GM12864 (cell line): Measurements from ENCODE around the gene CLSTN3.

Experiments used
- DNase-seq: peaks from one replicate; pipeline ENCODE4 v3.0.0-alpha.2; 2011; ENCODE audit warnings: low read depth
- H3K4me3 ChIP-seq: 2 replicates; pipeline ENCODE4 v1.5.1; 2011; ENCODE audit warnings: mild to moderate bottlenecking, low read depth, low read length, control low read depth
- TF ChIP-seq, protein P1 (sequence below): IDR thresholded peaks from 2 replicates; pipeline ENCODE4 v1.5.1; 2011; ENCODE audit warnings: low read depth, mild to moderate bottlenecking, moderate library complexity, low read length, control low read depth, inconsistent platforms; ENCODE audit errors: missing control alignments

The CLSTN3 gene

DNA sequence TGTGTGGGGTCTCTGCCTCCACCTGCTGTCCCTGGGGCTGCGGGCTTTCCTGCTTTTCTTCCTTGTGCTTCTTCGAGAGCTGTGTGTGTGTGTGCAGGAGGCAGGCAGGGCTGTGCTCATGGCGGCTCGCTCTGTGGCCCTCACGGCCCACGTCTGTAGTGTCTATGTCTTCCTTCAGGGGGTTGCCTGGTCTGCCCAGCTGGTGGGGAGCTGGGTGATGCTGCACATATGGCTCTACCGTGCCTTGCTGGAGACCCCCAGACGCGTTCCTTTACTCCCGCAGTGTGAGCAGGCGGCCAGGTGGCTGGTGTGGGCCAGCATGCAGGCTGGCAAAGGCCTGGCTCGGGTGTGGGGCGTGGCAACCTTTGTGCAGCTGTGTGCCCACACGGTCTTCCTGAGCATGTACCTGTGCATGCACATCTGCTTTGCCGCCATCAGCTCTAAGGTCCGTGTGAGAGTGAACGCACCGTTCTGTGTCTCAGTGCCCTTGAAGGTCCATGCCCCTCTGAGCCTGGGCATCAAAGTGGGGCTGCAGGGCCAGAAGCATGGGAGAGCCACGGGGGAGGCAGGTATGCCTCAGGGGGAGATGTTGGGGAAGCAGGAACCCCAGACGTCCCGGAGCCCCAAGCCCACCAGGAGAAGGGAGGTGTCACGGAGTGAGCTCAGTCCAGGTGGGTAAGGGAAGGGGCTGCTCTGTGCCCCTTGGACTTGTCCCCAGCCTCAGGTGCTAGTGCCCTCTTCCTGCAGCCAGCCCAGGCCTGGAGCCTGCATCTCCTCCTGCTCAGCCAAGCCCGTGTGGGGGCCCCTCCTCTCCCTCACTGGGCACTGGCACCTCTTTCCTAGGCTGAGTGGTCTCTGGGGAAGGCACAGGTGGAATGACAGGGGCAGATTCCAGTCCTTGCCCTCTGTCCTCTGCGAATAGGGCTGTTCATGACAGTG, 26.4 kb downstream of the CLSTN3 start:
- TF ChIP-seq, protein P1, sequence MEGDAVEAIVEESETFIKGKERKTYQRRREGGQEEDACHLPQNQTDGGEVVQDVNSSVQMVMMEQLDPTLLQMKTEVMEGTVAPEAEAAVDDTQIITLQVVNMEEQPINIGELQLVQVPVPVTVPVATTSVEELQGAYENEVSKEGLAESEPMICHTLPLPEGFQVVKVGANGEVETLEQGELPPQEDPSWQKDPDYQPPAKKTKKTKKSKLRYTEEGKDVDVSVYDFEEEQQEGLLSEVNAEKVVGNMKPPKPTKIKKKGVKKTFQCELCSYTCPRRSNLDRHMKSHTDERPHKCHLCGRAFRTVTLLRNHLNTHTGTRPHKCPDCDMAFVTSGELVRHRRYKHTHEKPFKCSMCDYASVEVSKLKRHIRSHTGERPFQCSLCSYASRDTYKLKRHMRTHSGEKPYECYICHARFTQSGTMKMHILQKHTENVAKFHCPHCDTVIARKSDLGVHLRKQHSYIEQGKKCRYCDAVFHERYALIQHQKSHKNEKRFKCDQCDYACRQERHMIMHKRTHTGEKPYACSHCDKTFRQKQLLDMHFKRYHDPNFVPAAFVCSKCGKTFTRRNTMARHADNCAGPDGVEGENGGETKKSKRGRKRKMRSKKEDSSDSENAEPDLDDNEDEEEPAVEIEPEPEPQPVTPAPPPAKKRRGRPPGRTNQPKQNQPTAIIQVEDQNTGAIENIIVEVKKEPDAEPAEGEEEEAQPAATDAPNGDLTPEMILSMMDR, result no peak
- no peak for DNase-seq

GRCh38 chr12:7157391-7157790, 27.2 kb downstream of the CLSTN3 start:
- no peak for DNase-seq
- TF ChIP-seq, protein P1, result no peak
- H3K4me3 ChIP-seq, result no peak overlapping the region

More for the DNA sequence above, 26.4 kb downstream of the CLSTN3 start:
- H3K4me3 ChIP-seq, result no peak overlapping the region

GRCh38 chr12:7158781-7159609, 28.8 kb downstream of the CLSTN3 start:
- TF ChIP-seq, protein P1, result no peak
- no peak overlapping the region for H3K4me3 ChIP-seq
- no peak for DNase-seq

DNA sequence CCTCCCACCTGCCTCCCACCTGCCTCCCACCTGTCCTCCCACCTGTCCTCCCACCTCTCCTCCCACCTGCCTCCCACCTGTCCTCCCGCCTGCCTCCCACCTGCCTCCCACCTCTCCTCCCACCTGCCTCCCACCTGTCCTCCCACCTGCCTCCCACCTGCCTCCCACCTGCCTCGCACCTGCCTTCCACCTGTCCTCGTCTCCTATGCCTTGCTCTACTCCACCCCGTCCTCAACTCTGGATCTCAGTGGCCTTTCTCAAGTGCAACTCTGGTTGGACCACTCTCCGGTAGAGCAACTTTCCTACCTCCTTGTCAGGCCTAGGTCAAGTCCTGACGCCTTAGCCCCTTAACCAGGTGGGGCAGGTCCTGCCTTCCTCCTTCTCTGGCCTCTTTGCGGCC, 30.0 kb downstream of the CLSTN3 start:
- no peak for DNase-seq
- TF ChIP-seq, protein P1, result no peak

DNA sequence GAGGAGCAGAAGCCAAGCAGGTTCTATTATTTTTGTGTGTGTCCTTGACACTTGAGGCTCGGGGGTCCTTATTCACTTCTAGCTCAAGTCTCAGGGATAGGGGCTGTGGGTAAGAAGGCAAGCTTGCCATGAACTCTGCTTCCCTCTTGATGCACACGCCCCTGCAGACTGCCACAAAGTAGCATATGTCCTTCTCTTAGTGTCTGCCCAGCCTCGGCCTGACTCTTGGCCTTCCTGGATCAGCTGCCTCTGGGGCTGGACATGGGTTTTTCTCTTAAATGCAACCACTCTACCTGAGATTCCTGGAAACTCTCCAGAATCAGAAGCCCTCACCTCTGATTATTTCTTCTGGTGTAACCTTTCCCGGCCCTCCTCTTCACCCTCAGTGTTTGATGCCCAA, 31.2 kb downstream of the CLSTN3 start:
- no peak overlapping the region for H3K4me3 ChIP-seq
- no peak for DNase-seq
- TF ChIP-seq, protein P1, result no peak

More for the DNA sequence above, 30.0 kb downstream of the CLSTN3 start:
- no peak overlapping the region for H3K4me3 ChIP-seq

DNA sequence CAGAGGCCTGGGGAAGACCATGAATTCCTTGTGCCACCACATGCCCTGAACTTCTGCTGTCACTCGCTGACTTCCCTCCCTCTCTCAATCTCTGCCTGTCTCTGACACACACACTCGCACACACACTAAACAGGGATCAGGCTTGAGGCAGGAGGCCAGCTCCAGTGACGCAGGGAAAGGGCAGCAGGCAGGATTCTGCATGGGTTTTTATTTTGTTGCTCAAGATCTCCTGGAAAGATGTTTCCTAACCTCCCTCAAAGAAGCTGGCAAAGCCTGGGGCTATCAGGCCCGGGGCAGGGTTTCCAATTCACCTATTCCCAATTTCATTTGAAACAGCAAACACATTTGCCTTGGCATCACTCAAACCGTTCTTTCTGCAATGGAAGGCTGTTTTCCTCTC, 31.6 kb downstream of the CLSTN3 start:
- no peak overlapping the region for H3K4me3 ChIP-seq
- DNase-seq, result no peak
- TF ChIP-seq, protein P1, result no peak
